Activated B cell treated with CpG ODN at 0.5 μM for 24 hours (primary cell): ENCODE measurements around the gene ZNF597. TPM values are rescaled to one million over a fixed set of nuclear protein-coding genes. Genes with fewer than 3 reads are reported as not detected.
"Not testable (repeated sequence)": the region's sequence is repeated elsewhere in the genome, so short reads cannot be mapped to it uniquely, and the experiment has no call there.

Source experiments
- ATAC-seq: fragments of 200-7000 bp; cut with Tn5 transposase; one replicate; pipeline ENCODE4 v1.10.0; 2021; ENCODE audit warnings: low read depth, mild to moderate bottlenecking, moderate library complexity
- CTCF ChIA-PET: fragments of 350-600 bp; sonication (Branson Sonifier 250); formaldehyde crosslinking; loops from one replicate; lab custom pipeline; 2021; ENCODE audit warnings: antibody characterized with exemption; lab: Charles Lee
- POLR2A ChIA-PET: fragments of 350-600 bp; sonication (Branson Sonifier 250); formaldehyde crosslinking; loops from one replicate; lab custom pipeline; 2021; ENCODE audit warnings: antibody characterized with exemption; lab: Charles Lee
- DNase-seq: peaks from one replicate; pipeline ENCODE4 v3.0.0; 2022
- H3K27ac Mint-ChIP-seq: one replicate; pipeline ENCODE4 v1.8.0; 2020; ENCODE audit warnings: mixed read lengths
- H3K27me3 Mint-ChIP-seq: one replicate; pipeline ENCODE4 v1.8.0; 2021; ENCODE audit warnings: mixed read lengths
- H3K36me3 Mint-ChIP-seq: one replicate; pipeline ENCODE4 v1.8.0; 2021; ENCODE audit warnings: low read depth, mixed read lengths
- H3K4me1 Mint-ChIP-seq: one replicate; pipeline ENCODE4 v1.8.0; 2021; ENCODE audit warnings: mixed read lengths
- H3K4me3 Mint-ChIP-seq: one replicate; pipeline ENCODE4 v1.8.0; 2020; ENCODE audit warnings: mild to moderate bottlenecking, mixed read lengths
- H3K9me3 Mint-ChIP-seq: one replicate; pipeline ENCODE4 v1.8.0; 2020; ENCODE audit warnings: mixed read lengths
- intact Hi-C: fragments of 100-400 bp; cut with micrococcal nuclease; formaldehyde crosslinking; loops from one replicate; pipeline ENCODE4 v1.15.1; 2024
- total RNA-seq: library from RNA; stranded (reverse); gene quantifications from 2 replicates; pipeline ENCODE4 v1.2.3, GENCODE V29; 2022
- TF ChIP-seq, protein P1 (sequence below): fragments of 200-600 bp; IDR thresholded peaks from one replicate; pipeline ENCODE4 v1.8.0; 2022; ENCODE audit warnings: antibody characterized with exemption, mild to moderate bottlenecking

The ZNF597 gene
- total RNA-seq, 1 donor from 2014 or later: 4.2 TPM

DNA sequence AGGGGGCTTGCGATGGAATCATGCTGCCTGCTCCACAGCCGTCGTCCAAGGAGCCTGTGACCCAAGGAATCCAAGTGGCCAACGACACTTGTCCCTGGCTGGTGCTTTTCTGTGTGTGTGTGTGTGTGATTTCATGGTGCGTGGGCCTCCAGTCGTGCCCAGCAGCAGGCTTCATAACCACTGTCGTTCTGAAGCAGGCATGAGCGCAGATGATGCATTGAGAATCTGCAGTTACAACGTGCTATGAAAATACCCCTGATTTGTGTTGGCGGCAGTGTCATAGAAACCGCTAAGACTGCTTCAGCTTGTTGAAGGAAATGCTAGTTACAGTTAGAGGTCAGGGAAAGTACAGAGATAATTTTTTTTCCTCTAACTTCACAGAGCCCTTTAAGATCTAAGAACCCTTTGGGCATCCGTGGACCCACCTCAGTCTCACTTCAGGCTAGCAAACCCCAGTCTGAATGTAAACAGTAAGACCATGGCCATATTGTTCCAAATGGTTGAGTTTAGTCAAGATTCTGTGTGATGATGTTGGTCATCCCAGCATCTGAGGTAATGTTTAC lies 36.4 kb upstream of the ZNF597 start:
- CTCF ChIA-PET: no interaction called here
- intact Hi-C loops: no loop called here

DNA sequence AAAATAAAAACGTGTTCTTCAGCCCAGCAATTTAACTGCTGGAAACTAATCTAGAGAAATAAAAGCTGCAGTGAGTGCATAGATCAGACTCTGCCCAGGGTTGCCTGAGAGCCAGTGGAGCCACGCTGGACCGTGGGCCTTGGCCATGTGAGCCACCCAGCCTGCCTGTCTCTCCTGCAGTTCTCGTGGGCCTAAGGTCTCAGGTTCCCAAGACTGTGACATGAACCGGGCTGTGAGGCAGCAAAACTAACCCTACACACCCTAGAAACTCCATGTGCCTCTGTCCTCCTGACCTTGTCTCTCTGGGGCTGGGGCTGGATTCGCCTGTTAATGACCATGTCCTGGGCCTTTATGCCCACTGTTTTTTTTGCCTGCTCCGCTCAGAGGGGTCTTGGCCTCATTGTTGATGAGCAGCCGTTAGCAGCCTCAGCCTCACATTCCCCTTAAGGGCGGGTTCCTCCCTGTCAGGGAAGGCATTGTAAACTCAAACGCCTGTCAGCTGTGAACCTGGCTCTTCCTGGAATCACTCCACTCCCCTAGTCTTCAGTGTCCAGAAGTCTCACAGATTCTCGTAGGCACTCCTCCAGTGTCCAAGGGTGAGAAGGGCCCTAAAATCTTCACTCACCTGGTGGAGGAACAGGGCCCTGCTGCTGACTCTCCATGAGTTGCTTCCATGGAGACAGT lies 35.1 kb upstream of the ZNF597 start:
- ChIA-PET POLR2A (no interaction called here), CTCF (no interaction called here)
- intact Hi-C loops: no loop called here
- TF ChIP-seq, protein P1, sequence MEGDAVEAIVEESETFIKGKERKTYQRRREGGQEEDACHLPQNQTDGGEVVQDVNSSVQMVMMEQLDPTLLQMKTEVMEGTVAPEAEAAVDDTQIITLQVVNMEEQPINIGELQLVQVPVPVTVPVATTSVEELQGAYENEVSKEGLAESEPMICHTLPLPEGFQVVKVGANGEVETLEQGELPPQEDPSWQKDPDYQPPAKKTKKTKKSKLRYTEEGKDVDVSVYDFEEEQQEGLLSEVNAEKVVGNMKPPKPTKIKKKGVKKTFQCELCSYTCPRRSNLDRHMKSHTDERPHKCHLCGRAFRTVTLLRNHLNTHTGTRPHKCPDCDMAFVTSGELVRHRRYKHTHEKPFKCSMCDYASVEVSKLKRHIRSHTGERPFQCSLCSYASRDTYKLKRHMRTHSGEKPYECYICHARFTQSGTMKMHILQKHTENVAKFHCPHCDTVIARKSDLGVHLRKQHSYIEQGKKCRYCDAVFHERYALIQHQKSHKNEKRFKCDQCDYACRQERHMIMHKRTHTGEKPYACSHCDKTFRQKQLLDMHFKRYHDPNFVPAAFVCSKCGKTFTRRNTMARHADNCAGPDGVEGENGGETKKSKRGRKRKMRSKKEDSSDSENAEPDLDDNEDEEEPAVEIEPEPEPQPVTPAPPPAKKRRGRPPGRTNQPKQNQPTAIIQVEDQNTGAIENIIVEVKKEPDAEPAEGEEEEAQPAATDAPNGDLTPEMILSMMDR: no peak
- Mint-ChIP-seq H3K27me3 (no peaks in the 10 kb centered on the region), H3K4me3 (no peak overlapping the region), H3K4me1 (no peaks in the 10 kb centered on the region), H3K9me3 (no peaks in the 10 kb centered on the region), H3K27ac (no peak overlapping the region), H3K36me3 (peaks cover 53% of the 10 kb centered on the region)
- DNase-seq (no peak), ATAC-seq (no peak)

More for the DNA sequence above, 36.4 kb upstream of the ZNF597 start:
- POLR2A ChIA-PET: no interaction called here
- Mint-ChIP-seq H3K27ac (no peak overlapping the region), H3K36me3 (peaks cover 66% of the 10 kb centered on the region), H3K9me3 (no peaks in the 10 kb centered on the region), H3K27me3 (no peaks in the 10 kb centered on the region), H3K4me3 (no peak overlapping the region), H3K4me1 (no peaks in the 10 kb centered on the region)
- DNase-seq (no peak), ATAC-seq (no peak)
- TF ChIP-seq, protein P1: no peak

DNA sequence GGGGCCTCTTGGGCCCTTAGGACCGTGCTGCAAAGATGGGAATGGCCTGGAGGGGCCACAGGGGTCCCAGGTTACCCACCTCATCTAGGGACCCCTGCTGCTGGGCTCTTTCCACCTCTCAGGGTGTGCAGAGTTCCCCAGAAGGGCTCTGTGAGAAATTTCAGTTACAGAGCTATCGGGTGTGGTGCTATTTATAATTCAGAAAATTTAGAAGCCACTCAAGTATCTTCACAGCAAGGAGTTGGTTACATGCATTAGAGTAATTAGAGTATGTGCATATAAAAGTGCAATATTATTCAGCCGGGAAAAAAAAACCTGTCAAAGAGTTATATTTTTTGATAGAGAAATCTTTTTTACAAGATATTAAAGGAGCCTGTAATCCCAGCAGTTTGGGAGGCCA lies 33.1 kb upstream of the ZNF597 start:
- no peaks in the 10 kb centered on the region for H3K27me3 Mint-ChIP-seq
- H3K36me3 Mint-ChIP-seq: peaks cover 46% of the 10 kb centered on the region
- CTCF ChIA-PET: no interaction called here
- peaks cover 8% of the 10 kb centered on the region for H3K4me1 Mint-ChIP-seq
- intact Hi-C loops: no loop called here
- no peak overlapping the region for H3K27ac Mint-ChIP-seq
- H3K9me3 Mint-ChIP-seq: peaks cover 4% of the 10 kb centered on the region
- DNase-seq (no peak), ATAC-seq (no peak)
- no peak overlapping the region for H3K4me3 Mint-ChIP-seq
- TF ChIP-seq, protein P1: no peak
- POLR2A ChIA-PET: no interaction called here

DNA sequence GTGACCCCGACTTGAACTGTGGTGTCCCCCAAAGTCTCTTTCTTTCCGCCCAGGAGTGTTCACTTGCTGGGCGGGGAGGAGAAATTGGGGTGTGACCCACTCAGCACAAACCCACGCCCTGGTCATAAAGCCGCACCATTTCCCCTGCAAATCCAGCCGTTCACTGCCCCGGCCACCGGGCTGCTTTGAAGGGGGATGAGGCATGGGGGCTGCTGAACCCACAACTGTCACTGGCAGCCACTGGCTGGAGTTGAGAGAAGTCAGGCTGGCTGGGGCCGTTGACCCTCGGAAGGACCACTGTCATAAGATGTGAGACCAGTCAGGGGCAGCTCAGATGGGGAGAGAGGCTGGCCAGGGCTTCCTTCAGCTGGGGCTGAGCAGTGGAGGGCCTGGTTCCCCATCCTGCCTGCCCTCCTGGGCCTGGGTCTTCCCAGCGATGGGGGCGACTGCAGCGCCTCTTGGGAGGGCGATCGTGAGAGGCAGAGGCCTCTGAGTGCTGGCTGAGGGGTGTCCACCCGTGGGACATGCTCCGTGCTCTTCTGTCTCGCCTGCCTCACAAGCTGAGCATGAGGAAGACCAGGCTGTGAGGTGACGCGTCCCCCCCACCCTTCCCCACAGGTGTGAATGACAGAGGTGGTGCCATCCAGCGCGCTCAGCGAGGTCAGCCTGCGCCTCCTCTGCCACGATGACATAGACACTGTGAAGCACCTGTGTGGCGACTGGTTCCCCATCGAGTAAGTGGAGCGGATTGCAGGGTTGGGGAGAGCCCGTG lies 32.5 kb upstream of the ZNF597 start:
- POLR2A ChIA-PET: no interaction called here
- intact Hi-C loops: no loop called here
- H3K27me3 Mint-ChIP-seq: no peaks in the 10 kb centered on the region
- H3K36me3 Mint-ChIP-seq: peaks cover 42% of the 10 kb centered on the region
- H3K9me3 Mint-ChIP-seq: peaks cover 4% of the 10 kb centered on the region
- DNase-seq (no peak), ATAC-seq (no peak)
- H3K4me3 Mint-ChIP-seq: no peak overlapping the region
- H3K4me1 Mint-ChIP-seq: peaks cover 8% of the 10 kb centered on the region
- CTCF ChIA-PET: no interaction called here
- H3K27ac Mint-ChIP-seq: no peak overlapping the region
- TF ChIP-seq, protein P1: no peak

DNA sequence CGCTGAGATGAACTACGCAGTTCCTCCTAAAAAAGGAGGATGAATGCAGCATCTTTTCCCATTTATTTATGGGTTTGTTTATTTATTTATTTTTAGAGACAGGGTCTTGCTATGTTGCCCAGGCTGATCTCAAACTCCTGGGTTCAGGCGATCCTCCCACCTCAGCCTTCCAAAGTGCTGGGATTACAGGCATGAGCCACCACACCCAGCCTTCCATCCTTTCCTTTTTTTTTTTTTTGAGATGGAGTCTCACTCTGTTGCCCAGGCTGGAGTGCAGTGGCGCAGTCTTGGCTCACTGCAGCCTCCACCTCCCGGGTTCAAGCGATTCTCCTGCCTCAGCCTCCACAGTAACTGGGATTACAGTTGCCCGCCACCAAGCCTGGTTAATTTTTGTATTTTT lies 31.6 kb upstream of the ZNF597 start:
- intact Hi-C loops, CTCF ChIA-PET, H3K9me3 Mint-ChIP-seq, H3K27me3 Mint-ChIP-seq, H3K4me1 Mint-ChIP-seq, DNase-seq, ATAC-seq, H3K27ac Mint-ChIP-seq, POLR2A ChIA-PET, H3K4me3 Mint-ChIP-seq: not testable (repeated sequence)
- H3K36me3 Mint-ChIP-seq: peaks cover 39% of the 10 kb centered on the region
